ENCODE data around the gene TRABD2B. TPM values are rescaled to one million over a fixed set of nuclear protein-coding genes. Genes with fewer than 3 reads are reported as not detected.

TRABD2B gene
- total and polyA plus RNA-seq, 4 donors: 0.28 to 2.6 (median 1.3) TPM

GRCh38 chr1:47738560-47739182 is 258.5 kb downstream of the TRABD2B start:
- 20% methylated on average over 8 of the region's 8 CpGs for WGBS
- Histone ChIP-seq H3K9me3 (ENCODE audit: control insufficient read depth in 4 of 4, low read length in 3 of 4) (no peaks in the 10 kb centered on the region), H3K36me3 (ENCODE audit: control insufficient read depth in 4 of 4, insufficient read depth in 3 of 4, low read depth in 1 of 4, low read length in 3 of 4) (no peaks in the 10 kb centered on the region), H3K4me3 (ENCODE audit: low read depth in 1 of 3, low read length in 3 of 3) (no peak overlapping the region), H3K9ac (ENCODE audit: low read depth in 1 of 2, low read length in 2 of 2) (no peak overlapping the region), H3K4me1 (ENCODE audit: control insufficient read depth in 4 of 4, insufficient read depth in 4 of 4, low read length in 3 of 4) (no peaks in the 10 kb centered on the region), H3K27ac (ENCODE audit: low read depth in 1 of 2, low read length in 2 of 2) (no peak overlapping the region), H3K27me3 (ENCODE audit: control insufficient read depth in 4 of 4, insufficient read depth in 4 of 4, low read length in 3 of 4) (no peaks in the 10 kb centered on the region)
- TF ChIP-seq RAD21 (IDR thresholded peaks at IDR 0.05): peak; percentile 76 to 83
- peak; percentile 75 for TF ChIP-seq CTCF (IDR thresholded peaks at IDR 0.05; ENCODE audit: low read depth, low read length, missing input control)
- no peak for TF ChIP-seq SP1 (IDR thresholded peaks at IDR 0.05)
- TF ChIP-seq REST (IDR thresholded peaks at IDR 0.05): peak; percentile 79
- peak; percentile 60 for DNase-seq (ENCODE audit: low spot score)

GRCh38 chr1:47732489-47732888 is 264.7 kb downstream of the TRABD2B start:
- DNase-seq (ENCODE audit: low spot score): no peak
- no peaks in the 10 kb centered on the region for H3K4me1 ChIP-seq (ENCODE audit: control insufficient read depth in 4 of 4, insufficient read depth in 4 of 4, low read length in 3 of 4)
- H3K27ac ChIP-seq (ENCODE audit: low read depth in 1 of 2, low read length in 2 of 2): no peak overlapping the region
- no peaks in the 10 kb centered on the region for H3K9me3 ChIP-seq (ENCODE audit: control insufficient read depth in 4 of 4, low read length in 3 of 4)
- H3K27me3 ChIP-seq (ENCODE audit: control insufficient read depth in 4 of 4, insufficient read depth in 4 of 4, low read length in 3 of 4): no peaks in the 10 kb centered on the region
- no peak overlapping the region for H3K9ac ChIP-seq (ENCODE audit: low read depth in 1 of 2, low read length in 2 of 2)
- TF ChIP-seq FOXA2 (IDR thresholded peaks at IDR 0.05) (no peak), HNF4A (conservative IDR thresholded peaks at IDR 0.05) (no peak), ATF3 (IDR thresholded peaks at IDR 0.05) (no peak), NR2F2 (IDR thresholded peaks at IDR 0.05) (no peak), ZBTB33 (IDR thresholded peaks at IDR 0.05) (no peak), HNF4G (IDR thresholded peaks at IDR 0.05) (no peak), RXRA (IDR thresholded peaks at IDR 0.05) (no peak), SP1 (IDR thresholded peaks at IDR 0.05) (no peak), JUND (IDR thresholded peaks at IDR 0.05) (no peak)
- H3K4me3 ChIP-seq (ENCODE audit: low read depth in 1 of 3, low read length in 3 of 3): no peak overlapping the region
- 78% methylated on average over 4 of the region's 4 CpGs for WGBS
- no peaks in the 10 kb centered on the region for H3K36me3 ChIP-seq (ENCODE audit: control insufficient read depth in 4 of 4, insufficient read depth in 3 of 4, low read depth in 1 of 4, low read length in 3 of 4)
